ENCODE results near the gene RIPOR1.
"Not testable (repeated sequence)": the region's sequence is repeated elsewhere in the genome, so short reads cannot be mapped to it uniquely, and the experiment has no call there.

RIPOR1 gene

DNA sequence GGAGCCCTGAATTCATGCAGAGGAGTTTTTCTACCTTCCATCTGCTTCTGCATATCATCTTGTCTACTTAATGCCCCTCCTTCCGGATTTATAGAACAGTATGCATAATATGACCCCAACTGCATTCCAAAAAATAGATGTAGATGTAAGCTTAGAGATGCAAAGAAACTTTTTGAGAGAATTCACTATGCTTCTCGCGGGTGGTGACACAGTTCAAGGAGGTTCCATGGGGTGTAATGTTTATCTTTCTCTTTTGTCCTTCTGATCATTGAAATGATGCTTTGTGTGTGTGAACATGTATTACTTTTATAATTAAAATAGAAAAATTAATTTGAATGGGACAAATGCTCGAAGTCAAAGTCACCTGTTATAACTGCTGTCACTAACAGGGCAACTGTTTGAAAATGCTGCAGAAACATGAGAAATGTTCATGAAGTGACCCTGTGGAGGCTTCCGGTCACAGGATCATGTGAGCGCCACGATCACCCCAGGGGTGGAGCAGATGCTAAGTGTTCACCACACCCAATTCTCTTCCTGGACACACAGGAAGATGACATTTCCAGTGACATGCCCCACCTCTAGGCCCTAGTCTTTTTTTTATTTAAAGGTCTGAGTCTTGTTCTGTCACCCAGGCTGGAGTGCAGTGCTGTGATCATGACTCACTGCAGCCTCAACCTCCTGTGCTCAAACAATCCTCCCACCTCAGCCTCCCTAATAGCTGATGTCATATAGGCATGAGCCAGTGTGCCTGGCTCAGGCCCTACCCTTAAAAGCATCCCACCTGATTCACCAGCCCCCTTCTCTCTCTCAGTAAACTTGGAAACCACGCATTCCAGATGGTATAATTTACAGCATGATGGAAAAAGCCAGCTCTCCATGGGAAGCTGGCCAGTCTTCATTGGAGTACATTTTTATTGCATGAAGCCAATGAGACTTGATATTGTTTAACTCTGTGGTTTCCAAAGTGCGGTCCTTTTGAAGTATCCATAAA is 24.3 kb upstream of the RIPOR1 start:
- Mint-ChIP-seq H3K4me1 (peaks cover 43% of the 10 kb centered on the region), H3K27ac (peak overlapping the region; percentile 79), H3K4me3 (no peak overlapping the region), H3K36me3 (peaks cover 4% of the 10 kb centered on the region), H3K9me3 (peaks cover 2% of the 10 kb centered on the region), H3K27me3 (no peaks in the 10 kb centered on the region)
- ATAC-seq, result peak; percentile 89

DNA sequence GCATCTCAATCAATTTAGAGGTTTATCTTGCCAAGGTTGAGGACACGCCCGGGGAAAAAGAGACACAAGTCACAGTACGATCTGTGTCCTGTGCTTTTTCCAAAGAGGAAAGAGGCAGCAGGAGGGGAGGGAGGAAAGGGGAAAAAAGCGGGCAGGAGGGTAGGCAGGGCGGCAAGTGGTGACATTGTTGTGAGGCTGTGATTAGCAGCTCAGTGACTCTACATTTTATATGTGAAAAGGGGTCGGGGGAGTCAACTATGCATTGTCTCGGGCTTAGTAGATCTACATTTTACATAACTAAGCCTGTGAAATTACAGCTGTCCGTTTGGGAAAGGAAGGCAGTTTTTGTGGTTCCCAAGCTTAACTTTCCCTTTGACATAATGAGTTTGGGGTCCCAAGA is 22.2 kb upstream of the RIPOR1 start:
- Mint-ChIP-seq H3K36me3 (no peaks in the 10 kb centered on the region), H3K4me3 (no peak overlapping the region), H3K27ac (peak overlapping the region; percentile 81), H3K27me3 (no peaks in the 10 kb centered on the region), H3K4me1 (peaks cover 40% of the 10 kb centered on the region), H3K9me3 (peaks cover 2% of the 10 kb centered on the region)
- no peak for ATAC-seq

- no peak for ATAC-seq
- H3K27ac Mint-ChIP-seq, result peak overlapping the region; percentile 42
- H3K4me3 Mint-ChIP-seq, result no peak overlapping the region
Observed at GRCh38 chr16:67509016-67509415, 19.6 kb upstream of the RIPOR1 start.

DNA sequence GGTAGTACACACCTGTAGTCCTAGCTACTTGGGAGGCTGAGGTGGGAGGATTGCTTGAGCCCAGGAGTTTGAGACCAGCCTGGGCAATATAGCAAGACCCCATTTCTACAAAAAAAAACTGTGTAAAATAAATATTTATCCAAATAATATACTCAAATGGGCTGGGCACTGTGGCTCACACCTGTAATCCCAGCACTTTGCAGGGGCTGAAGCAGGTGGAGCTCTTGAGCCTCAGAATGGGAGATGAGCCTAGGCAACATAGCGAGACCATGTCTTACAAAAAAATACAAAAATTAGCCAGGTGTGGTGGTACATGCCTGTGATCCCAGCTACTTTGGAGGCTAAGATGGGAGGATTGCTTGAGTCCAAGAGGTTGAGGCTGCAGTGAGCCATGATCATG is 14.7 kb upstream of the RIPOR1 start:
- not testable (repeated sequence) for H3K4me3 Mint-ChIP-seq, H3K9me3 Mint-ChIP-seq, H3K36me3 Mint-ChIP-seq, H3K27me3 Mint-ChIP-seq, ATAC-seq
- Mint-ChIP-seq H3K4me1 (peaks cover 48% of the 10 kb centered on the region), H3K27ac (peak overlapping the region; percentile 97)

More at GRCh38 chr16:67509016-67509415, 19.6 kb upstream of the RIPOR1 start:
- no peaks in the 10 kb centered on the region for H3K9me3 Mint-ChIP-seq
- H3K4me1 Mint-ChIP-seq, result peaks cover 38% of the 10 kb centered on the region
- H3K27me3 Mint-ChIP-seq, result no peaks in the 10 kb centered on the region
- no peaks in the 10 kb centered on the region for H3K36me3 Mint-ChIP-seq

DNA sequence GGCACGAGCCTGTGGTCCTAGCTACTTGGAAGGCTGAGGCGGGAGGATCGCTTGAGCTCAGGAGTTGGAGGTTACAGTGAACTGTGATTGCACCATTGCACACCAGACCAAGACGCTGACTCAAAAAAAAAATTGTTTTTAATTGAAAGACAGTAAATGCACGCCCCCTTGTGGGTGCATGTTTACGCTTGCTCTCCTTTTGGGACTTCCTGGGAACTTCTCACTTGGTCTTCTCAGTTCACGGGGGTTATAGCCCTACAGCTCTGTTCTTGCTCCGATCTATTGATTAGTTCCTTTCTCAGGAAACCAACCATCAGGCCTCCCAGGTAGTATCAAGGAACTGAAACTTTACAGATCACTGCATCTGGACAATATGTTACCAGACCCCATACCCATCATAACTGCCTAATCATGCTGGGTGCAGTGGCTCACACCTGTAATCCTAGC is 14.2 kb upstream of the RIPOR1 start:
- ATAC-seq, result peak; percentile 84
- H3K27ac Mint-ChIP-seq, result peak overlapping the region; percentile 97
- H3K36me3 Mint-ChIP-seq, result peaks cover 10% of the 10 kb centered on the region
- H3K9me3 Mint-ChIP-seq, result no peaks in the 10 kb centered on the region
- no peaks in the 10 kb centered on the region for H3K27me3 Mint-ChIP-seq
- peaks cover 53% of the 10 kb centered on the region for H3K4me1 Mint-ChIP-seq
- H3K4me3 Mint-ChIP-seq, result no peak overlapping the region

- peaks cover 75% of the 10 kb centered on the region for H3K4me1 Mint-ChIP-seq
- no peaks in the 10 kb centered on the region for H3K27me3 Mint-ChIP-seq
- H3K4me3 Mint-ChIP-seq, result peak overlapping the region; percentile 52
- peak overlapping the region; percentile 97 for H3K27ac Mint-ChIP-seq
- peaks cover 23% of the 10 kb centered on the region for H3K36me3 Mint-ChIP-seq
- H3K9me3 Mint-ChIP-seq, result no peaks in the 10 kb centered on the region
- no peak for ATAC-seq
Observed at GRCh38 chr16:67516296-67517154, 12.1 kb upstream of the RIPOR1 start.

GRCh38 chr16:67517155-67517445 is 11.5 kb upstream of the RIPOR1 start:
- Mint-ChIP-seq H3K4me1 (peaks cover 74% of the 10 kb centered on the region), H3K9me3 (no peaks in the 10 kb centered on the region), H3K27me3 (no peaks in the 10 kb centered on the region), H3K36me3 (peaks cover 23% of the 10 kb centered on the region), H3K27ac (peak overlapping the region; percentile 97), H3K4me3 (no peak overlapping the region)
- no peak for ATAC-seq

DNA sequence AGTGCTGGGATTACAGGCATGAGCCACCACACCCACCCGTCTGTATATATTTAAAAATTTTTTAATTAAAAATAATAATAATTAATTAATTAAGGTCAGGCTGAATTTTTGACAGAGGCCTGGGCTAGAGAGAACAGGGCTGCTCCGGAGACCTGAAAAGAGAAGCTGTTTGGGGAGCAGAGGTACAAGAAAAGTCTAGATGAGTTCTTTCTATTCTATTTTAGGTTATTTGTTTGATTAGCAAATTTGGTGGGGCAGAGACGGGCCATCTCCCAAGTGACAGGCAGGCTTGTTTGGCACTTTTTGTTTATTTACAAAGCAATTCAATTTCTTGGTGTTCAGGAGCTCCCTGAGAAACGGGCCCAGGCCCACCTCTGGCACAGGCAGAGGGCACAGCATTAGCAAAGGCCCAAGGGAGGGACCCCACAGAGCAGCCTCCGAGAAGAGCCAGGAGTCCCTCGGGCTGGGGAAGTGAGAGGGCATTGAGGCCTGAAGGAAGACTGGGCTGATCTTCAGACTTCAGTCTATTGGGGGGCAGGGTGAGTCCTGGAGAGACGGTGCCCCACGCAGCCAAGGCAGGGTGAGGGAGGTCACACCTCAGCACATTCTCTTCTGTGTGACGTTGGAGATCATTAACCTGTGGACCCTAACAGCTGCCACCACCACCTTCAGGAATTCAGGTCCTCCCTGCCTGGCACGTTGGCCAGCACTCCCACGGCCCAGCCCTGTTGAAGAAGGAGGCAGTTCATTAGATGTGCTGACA is 10.8 kb upstream of the RIPOR1 start:
- H3K27ac Mint-ChIP-seq, result peak overlapping the region; percentile 97

DNA sequence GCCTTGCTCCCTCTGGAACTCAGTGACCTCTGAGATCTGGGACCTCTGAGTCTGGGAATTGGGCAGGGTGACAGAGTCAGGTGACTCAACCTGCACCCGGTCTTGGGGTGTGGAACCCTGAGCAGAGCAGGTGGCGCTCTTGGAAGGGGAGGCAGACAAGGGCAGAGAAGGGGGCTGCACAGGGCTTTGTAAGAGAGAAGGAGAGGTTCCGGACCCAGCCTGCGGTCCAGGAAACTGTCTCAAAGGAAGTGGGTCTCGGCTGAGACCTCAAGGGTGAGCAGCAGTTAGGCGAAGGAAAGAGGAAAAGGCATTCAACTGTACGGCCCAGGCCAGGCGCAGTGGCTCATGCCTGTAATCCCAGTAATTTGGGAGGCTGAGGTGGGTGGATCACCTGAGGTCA is 10.0 kb upstream of the RIPOR1 start:
- Mint-ChIP-seq H3K4me3 (peak overlapping the region; percentile 95), H3K27ac (peak overlapping the region; percentile 97), H3K9me3 (no peaks in the 10 kb centered on the region), H3K27me3 (no peaks in the 10 kb centered on the region), H3K4me1 (peaks cover 79% of the 10 kb centered on the region), H3K36me3 (peaks cover 23% of the 10 kb centered on the region)
- no peak for ATAC-seq

More for the DNA sequence above, 10.8 kb upstream of the RIPOR1 start:
- peaks cover 23% of the 10 kb centered on the region for H3K36me3 Mint-ChIP-seq
- peaks cover 75% of the 10 kb centered on the region for H3K4me1 Mint-ChIP-seq
- no peaks in the 10 kb centered on the region for H3K9me3 Mint-ChIP-seq
- H3K27me3 Mint-ChIP-seq, result no peaks in the 10 kb centered on the region
- peak overlapping the region; percentile 95 for H3K4me3 Mint-ChIP-seq
- ATAC-seq, result peak; percentile 85

- Mint-ChIP-seq H3K4me3 (peak overlapping the region; percentile 95), H3K36me3 (peaks cover 28% of the 10 kb centered on the region), H3K27me3 (no peaks in the 10 kb centered on the region), H3K4me1 (peaks cover 84% of the 10 kb centered on the region), H3K27ac (peak overlapping the region; percentile 97), H3K9me3 (no peaks in the 10 kb centered on the region)
- no peak for ATAC-seq
Observed at GRCh38 chr16:67519242-67519641, 9.4 kb upstream of the RIPOR1 start.

DNA sequence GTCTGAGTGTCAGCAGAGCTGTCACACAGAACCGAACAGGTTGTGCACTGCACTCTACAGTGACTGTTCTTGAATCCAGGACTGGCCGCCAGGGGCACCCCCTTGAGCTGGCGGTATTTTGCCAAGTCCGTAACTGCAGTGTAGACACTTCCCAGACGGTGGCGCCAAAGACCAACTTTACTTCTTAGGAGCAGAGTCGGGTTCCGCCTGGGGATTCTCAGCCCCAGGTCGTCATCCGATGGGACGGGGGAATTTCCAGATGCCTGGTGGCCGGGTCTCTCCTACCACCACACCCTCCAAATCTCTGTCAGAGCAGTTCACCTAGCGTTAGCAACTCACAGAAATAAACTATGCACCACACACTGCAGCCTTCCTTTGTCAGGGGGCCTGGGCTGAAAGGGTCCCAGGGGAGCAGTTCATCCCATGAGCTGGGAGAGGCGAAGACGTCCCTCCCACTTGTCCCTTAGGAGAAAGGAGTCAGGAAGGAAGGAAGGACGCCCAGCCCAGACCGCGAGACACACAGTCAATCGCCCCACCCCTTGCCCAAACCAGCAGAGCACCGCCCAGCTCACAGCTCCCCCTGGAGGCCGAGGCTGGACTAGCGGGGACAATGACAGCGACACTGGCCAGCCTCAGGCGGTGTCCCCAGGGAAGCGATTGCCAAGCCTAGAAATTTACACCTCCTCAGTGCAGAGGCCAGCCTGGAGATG is 7.4 kb upstream of the RIPOR1 start:
- Mint-ChIP-seq H3K27me3 (no peaks in the 10 kb centered on the region), H3K36me3 (peaks cover 37% of the 10 kb centered on the region), H3K9me3 (no peaks in the 10 kb centered on the region), H3K4me3 (peak overlapping the region; percentile 95), H3K4me1 (peaks cover 87% of the 10 kb centered on the region), H3K27ac (peak overlapping the region; percentile 97)
- ATAC-seq, result peak; percentile 86

DNA sequence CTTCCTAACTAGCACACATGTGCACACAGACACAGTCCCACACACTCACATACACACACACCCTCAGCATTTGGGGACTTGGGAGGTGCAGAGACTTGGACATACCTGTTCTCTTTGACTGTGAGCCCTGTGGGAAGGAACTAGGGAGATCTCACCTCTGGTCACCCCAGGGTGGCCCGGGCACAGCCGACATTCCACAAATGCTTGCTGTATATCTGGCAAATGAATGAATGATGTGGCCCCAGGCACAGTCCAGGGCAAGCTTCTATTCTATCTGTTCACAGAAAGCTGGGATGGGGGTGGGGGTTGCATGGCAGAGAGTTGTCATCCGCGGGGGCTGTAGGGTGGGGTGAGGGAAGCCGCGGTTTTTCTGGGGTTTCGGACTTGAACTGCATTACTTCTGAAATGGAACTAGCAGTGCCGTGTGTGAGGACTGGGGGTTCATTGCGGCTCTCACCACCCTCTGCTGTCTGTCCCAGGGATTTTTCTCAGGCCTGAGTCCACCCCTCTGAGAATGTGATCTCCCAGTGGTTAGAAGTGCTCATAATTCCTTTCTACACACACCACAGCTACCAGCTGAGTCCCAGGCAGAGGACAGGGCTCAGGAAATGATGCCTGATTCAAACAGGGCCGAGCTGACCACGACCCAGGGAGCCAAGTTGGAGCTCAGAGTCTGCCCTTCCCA is 3.3 kb upstream of the RIPOR1 start:
- Mint-ChIP-seq H3K27ac (peak overlapping the region; percentile 71), H3K4me1 (peaks cover 67% of the 10 kb centered on the region), H3K4me3 (no peak overlapping the region), H3K9me3 (no peaks in the 10 kb centered on the region), H3K27me3 (no peaks in the 10 kb centered on the region), H3K36me3 (peaks cover 20% of the 10 kb centered on the region)
- ATAC-seq, result no peak

DNA sequence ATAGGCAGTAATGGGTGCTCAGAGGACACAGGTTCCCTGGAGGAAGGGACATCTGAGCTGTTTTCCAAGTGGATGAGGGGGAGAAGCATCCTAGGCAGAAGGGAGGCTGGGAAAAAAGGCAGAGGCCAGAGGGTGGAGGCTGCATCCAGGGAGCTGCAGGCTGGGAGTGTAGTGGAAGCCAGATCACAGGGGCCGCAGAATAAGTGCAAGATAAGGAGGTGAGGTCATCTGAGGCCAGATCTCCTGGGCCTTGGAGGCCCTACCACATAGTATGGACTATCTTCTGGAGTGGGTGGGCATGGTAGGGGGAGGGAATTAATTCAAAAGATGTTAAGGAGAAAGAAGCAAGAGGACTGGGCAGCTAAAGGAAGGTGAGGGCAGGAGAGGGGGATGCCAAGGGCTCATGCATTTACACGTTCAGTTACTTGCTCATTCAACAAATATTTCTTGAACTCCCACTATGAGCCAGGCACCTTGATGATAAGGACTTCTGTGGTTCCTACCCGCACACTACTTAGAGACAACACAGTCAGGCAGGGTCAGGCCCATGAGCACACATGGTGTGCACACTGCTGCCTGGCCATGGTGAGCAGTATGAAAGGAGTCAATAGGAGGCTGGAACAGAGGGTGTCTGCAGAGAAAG is 2.4 kb upstream of the RIPOR1 start:
- ATAC-seq, result no peak
- peak overlapping the region; percentile 71 for H3K27ac Mint-ChIP-seq

More for the DNA sequence above, 2.4 kb upstream of the RIPOR1 start:
- peaks cover 67% of the 10 kb centered on the region for H3K4me1 Mint-ChIP-seq
- no peaks in the 10 kb centered on the region for H3K9me3 Mint-ChIP-seq
- no peak overlapping the region for H3K4me3 Mint-ChIP-seq
- H3K36me3 Mint-ChIP-seq, result peaks cover 14% of the 10 kb centered on the region
- H3K27me3 Mint-ChIP-seq, result no peaks in the 10 kb centered on the region

Measured in stimulated activated memory B cell treated with anti-CD40 and anti-IgM and Interleukin-4, amounts not matched to agents 10 μg/mL and 1 μg/mL and 100 μg/mL, for 72 hours (primary cell).